Testis (tissue), 3 donors: ENCODE results near the gene MRPS26. TPM values are rescaled to one million over a fixed set of nuclear protein-coding genes. Genes with fewer than 3 reads are reported as not detected.
"Not testable (repeated sequence)": the region's sequence is repeated elsewhere in the genome, so short reads cannot be mapped to it uniquely, and the experiment has no call there.

Experiments
- DNase-seq: peaks from one replicate; pipeline ENCODE4 v3.0.0-alpha.2; 2019
- H3K27ac ChIP-seq, 2 donors: fragments of 200-600 bp; sonication (generic); one replicate each; pipeline ENCODE4 v1.5.1; 2019
- H3K27me3 ChIP-seq: fragments of 200-600 bp; sonication (generic); one replicate; pipeline ENCODE4 v1.5.1; 2019
- H3K36me3 ChIP-seq: fragments of 200-600 bp; sonication (generic); one replicate; pipeline ENCODE4 v1.5.1; 2017; ENCODE audit warnings: low read depth; ENCODE audit errors: missing control alignments
- H3K4me1 ChIP-seq: fragments of 200-600 bp; sonication (generic); one replicate; pipeline ENCODE4 v1.5.1; 2019
- H3K4me3 ChIP-seq, 2 donors: fragments of 200-600 bp; sonication (generic); one replicate each; pipeline ENCODE4 v1.5.1; 2017 to 2019
- H3K9me3 ChIP-seq: fragments of 200-600 bp; sonication (generic); one replicate; pipeline ENCODE4 v1.5.1; 2017
- CTCF ChIP-seq, 3 experiments: fragments of 450-650 bp in 2 of 3; fragments of 200-600 bp in 1 of 3; sonication (generic) in 1 of 3; IDR thresholded peaks; one replicate each; pipeline ENCODE4 v1.5.1; 2016 to 2019; ENCODE audit warnings: antibody characterized with exemption in 3 of 3, mild to moderate bottlenecking in 2 of 3, moderate library complexity in 1 of 3
- POLR2A ChIP-seq: fragments of 450-650 bp; IDR thresholded peaks from one replicate; pipeline ENCODE4 v1.6.1; 2017; ENCODE audit warnings: antibody characterized with exemption, mild to moderate bottlenecking, moderate library complexity
- WGBS, 2 donors: methylation state at CpG; one replicate each; pipeline ENCODE4 v1.1.5; 2018; 5-methylcytosine and 5-hydroxymethylcytosine counted together
- intact Hi-C: fragments of 100-400 bp; cut with DNase I; formaldehyde crosslinking; loops from one replicate; pipeline ENCODE4 v1.15.1; 2023; ENCODE audit warnings: low total_unique reads
- polyA plus RNA-seq: library from polyadenylated mRNA; stranded (reverse); fragments of 350-450 nt; fragmentation: Illumina TruSeq; extraction: RNeasy Lipid Tissue Mini Kit (QIAGEN cat#74804); gene quantifications from one replicate; pipeline ENCODE4 v1.2.3, GENCODE V29; 2014; ENCODE audit warnings: low read depth, low replicate concordance; ENCODE audit not compliant: insufficient read depth
- total RNA-seq, 2 donors: library from RNA; depleted of rRNA; stranded (reverse); fragments of >200 nt; gene quantifications; one replicate each; pipeline ENCODE4 v1.2.3, GENCODE V29; 2016

Gene MRPS26
- total and polyA plus RNA-seq, 3 donors from 2014 or later = 28.3 to 55.9 (median 37.4) TPM

GRCh38 chr20:3074812-3075211 is 29.0 kb downstream of the MRPS26 start:
- intact Hi-C loops = no loop called here

GRCh38 chr20:3075315-3075714 is 29.5 kb downstream of the MRPS26 start:
- H3K9me3 ChIP-seq, H3K4me3 ChIP-seq, H3K27me3 ChIP-seq, DNase-seq, H3K27ac ChIP-seq, H3K4me1 ChIP-seq, H3K36me3 ChIP-seq, intact Hi-C loops: not testable (repeated sequence)
- WGBS, 2 donors = 75 to 87% methylated on average over 6 of the region's 6 CpGs

More at GRCh38 chr20:3074812-3075211, 29.0 kb downstream of the MRPS26 start:
- H3K27me3 ChIP-seq = no peaks in the 10 kb centered on the region
- no peak overlapping the region for H3K4me3 ChIP-seq
- TF ChIP-seq CTCF (IDR thresholded peaks at IDR 0.05) (no peak), POLR2A (no peak)
- no peaks in the 10 kb centered on the region for H3K4me1 ChIP-seq
- 73 to 86% methylated on average over 6 of the region's 6 CpGs for WGBS, 2 donors
- no peaks in the 10 kb centered on the region for H3K9me3 ChIP-seq
- H3K36me3 ChIP-seq = no peaks in the 10 kb centered on the region
- DNase-seq = no peak
- no peak overlapping the region for H3K27ac ChIP-seq

GRCh38 chr20:3077618-3078134 is 31.8 kb downstream of the MRPS26 start:
- Histone ChIP-seq H3K4me3 (no peak overlapping the region), H3K27ac (no peak overlapping the region), H3K9me3 (no peaks in the 10 kb centered on the region), H3K27me3 (no peaks in the 10 kb centered on the region), H3K36me3 (no peaks in the 10 kb centered on the region), H3K4me1 (peaks cover 8% of the 10 kb centered on the region)
- TF ChIP-seq POLR2A (no peak), CTCF (IDR thresholded peaks at IDR 0.05) (no peak)
- no peak for DNase-seq
- intact Hi-C loops = no loop called here
- WGBS, 2 donors = 75 to 99% methylated on average over 4 of the region's 4 CpGs

GRCh38 chr20:3080939-3081388 is 35.1 kb downstream of the MRPS26 start:
- intact Hi-C loops = no loop called here
- no peaks in the 10 kb centered on the region for H3K27me3 ChIP-seq
- H3K4me1 ChIP-seq = peaks cover 8% of the 10 kb centered on the region
- peak; percentile 90 for DNase-seq
- no peaks in the 10 kb centered on the region for H3K9me3 ChIP-seq
- no peaks in the 10 kb centered on the region for H3K36me3 ChIP-seq
- no peak overlapping the region for H3K4me3 ChIP-seq
- no peak overlapping the region for H3K27ac ChIP-seq
- WGBS, 2 donors = 25% methylated on average over 6 of the region's 6 CpGs
- TF ChIP-seq CTCF (IDR thresholded peaks at IDR 0.05) (no peak), POLR2A (no peak)

- Histone ChIP-seq H3K27me3 (no peaks in the 10 kb centered on the region), H3K9me3 (no peaks in the 10 kb centered on the region), H3K4me3 (no peak overlapping the region), H3K27ac (no peak overlapping the region), H3K36me3 (no peaks in the 10 kb centered on the region), H3K4me1 (peaks cover 8% of the 10 kb centered on the region)
- intact Hi-C loops = no loop called here
- no peak for DNase-seq
- 77 to 86% methylated on average over 9 to 11 of the region's 11 CpGs for WGBS, 2 donors
- TF ChIP-seq CTCF (IDR thresholded peaks at IDR 0.05) = no peak
- no peak for TF ChIP-seq POLR2A
These were observed 35.8 kb downstream of the MRPS26 start for GRCh38 chr20:3081641-3082040.
